ENCODE measurements around the gene RGS6.
A peak's percentile ranks its signal among the peaks of the same experiment; 100 is the strongest.

The RGS6 gene

GRCh38 chr14:72416892-72417291, 484.7 kb downstream of the RGS6 start:
- no peak for DNase-seq

- no peak for DNase-seq
Measured at GRCh38 chr14:72418806-72419205, 486.6 kb downstream of the RGS6 start.

- DNase-seq, result no peak
Measured at GRCh38 chr14:72419226-72419775, 487.1 kb downstream of the RGS6 start.

- DNase-seq, result peak; percentile 16 to 46 (median 39)
Measured at GRCh38 chr14:72420749-72421474, 488.7 kb downstream of the RGS6 start.

- DNase-seq, result no peak
Measured at GRCh38 chr14:72423957-72424356, 491.7 kb downstream of the RGS6 start.

- no peak for DNase-seq
Measured at GRCh38 chr14:72430457-72430856, 498.2 kb downstream of the RGS6 start.

GRCh38 chr14:72432748-72433147, 500.5 kb downstream of the RGS6 start:
- DNase-seq, result no peak

- DNase-seq, result no peak
Measured at GRCh38 chr14:72433511-72433910, 501.3 kb downstream of the RGS6 start.

- no peak for DNase-seq
Measured at GRCh38 chr14:72434856-72435255, 502.6 kb downstream of the RGS6 start.

- DNase-seq, result no peak
Measured at GRCh38 chr14:72439707-72440106, 507.5 kb downstream of the RGS6 start.

- DNase-seq, result no peak
Measured at GRCh38 chr14:72443256-72443655, 511.0 kb downstream of the RGS6 start.

GRCh38 chr14:72443991-72444441, 511.8 kb downstream of the RGS6 start:
- DNase-seq, result no peak

GRCh38 chr14:72444701-72445100, 512.5 kb downstream of the RGS6 start:
- no peak for DNase-seq

GRCh38 chr14:72448212-72448611, 516.0 kb downstream of the RGS6 start:
- DNase-seq, result no peak

GRCh38 chr14:72450473-72451044, 518.3 kb downstream of the RGS6 start:
- no peak for DNase-seq

- no peak for DNase-seq
Measured at GRCh38 chr14:72451054-72451972, 519.1 kb downstream of the RGS6 start.

GRCh38 chr14:72452774-72453173, 520.5 kb downstream of the RGS6 start:
- DNase-seq, result no peak

GRCh38 chr14:72454388-72455160, 522.3 kb downstream of the RGS6 start:
- no peak for DNase-seq

GRCh38 chr14:72457641-72458040, 525.4 kb downstream of the RGS6 start:
- no peak for DNase-seq

- no peak for DNase-seq
Measured at GRCh38 chr14:72462056-72462455, 529.8 kb downstream of the RGS6 start.

GRCh38 chr14:72463291-72463866, 531.1 kb downstream of the RGS6 start:
- DNase-seq, result no peak

- no peak for DNase-seq
Measured at GRCh38 chr14:72464226-72464625, 532.0 kb downstream of the RGS6 start.
